H9 (cell line): ENCODE results near the gene TMEM107. TPM values are rescaled to one million over a fixed set of nuclear protein-coding genes. Genes with fewer than 3 reads are reported as not detected.

ENCODE experiments used
- DNase-seq: peaks from one replicate; pipeline ENCODE4 v3.0.0-alpha.2; 2017
- H2AFZ ChIP-seq: one replicate; pipeline ENCODE4 v1.6.1; 2013; ENCODE audit warnings: mild to moderate bottlenecking, low read length, control low read depth, moderate library complexity
- H2AK5ac ChIP-seq: 2 replicates; pipeline ENCODE4 v1.6.1; 2013; ENCODE audit warnings: low read length, control low read depth, mixed read lengths; ENCODE audit not compliant: insufficient read length
- H2BK120ac ChIP-seq: one replicate; pipeline ENCODE4 v1.6.1; 2013; ENCODE audit warnings: low read depth, mild to moderate bottlenecking, low read length, control low read depth, inconsistent platforms; ENCODE audit not compliant: poor library complexity, severe bottlenecking
- H2BK12ac ChIP-seq: 2 replicates; pipeline ENCODE4 v1.6.1; 2013; ENCODE audit warnings: low read length, control low read depth, mixed read lengths, low read depth; ENCODE audit not compliant: insufficient read length
- H2BK15ac ChIP-seq: 2 replicates; pipeline ENCODE4 v1.6.1; 2013; ENCODE audit warnings: low read depth, low read length, control low read depth
- H2BK20ac ChIP-seq: one replicate; pipeline ENCODE4 v1.6.1; 2013; ENCODE audit warnings: low read depth, mild to moderate bottlenecking, low read length, control low read depth, inconsistent platforms; ENCODE audit not compliant: poor library complexity, severe bottlenecking
- H2BK5ac ChIP-seq: 2 replicates; pipeline ENCODE4 v1.6.1; 2013; ENCODE audit warnings: low read length, control low read depth, mixed read lengths; ENCODE audit not compliant: insufficient read length
- H3K14ac ChIP-seq: 2 replicates; pipeline ENCODE4 v1.6.1; 2013; ENCODE audit warnings: low read length, control low read depth; ENCODE audit not compliant: insufficient read depth
- H3K18ac ChIP-seq: 2 replicates; pipeline ENCODE4 v1.6.1; 2013; ENCODE audit warnings: low read depth, mild to moderate bottlenecking, mixed read lengths, low read length, control low read depth; ENCODE audit not compliant: insufficient read length
- H3K23ac ChIP-seq: 2 replicates; pipeline ENCODE4 v1.6.1; 2013; ENCODE audit warnings: low read length, control low read depth, mixed read lengths, low read depth; ENCODE audit not compliant: insufficient read length
- H3K23me2 ChIP-seq: 2 replicates; pipeline ENCODE4 v1.6.1; 2013; ENCODE audit warnings: low read depth, mild to moderate bottlenecking, mixed read lengths, low read length, control low read depth; ENCODE audit not compliant: insufficient read length, poor library complexity, severe bottlenecking
- H3K27ac ChIP-seq: 2 replicates; pipeline ENCODE4 v1.5.1; 2013; ENCODE audit warnings: low read length, control low read depth, mixed read lengths, low read depth; ENCODE audit not compliant: insufficient read length
- H3K27me3 ChIP-seq: 2 replicates; pipeline ENCODE4 v1.6.1; 2013; ENCODE audit warnings: low read length, control low read depth, inconsistent platforms; ENCODE audit not compliant: insufficient read depth
- H3K4ac ChIP-seq: 2 replicates; pipeline ENCODE4 v1.6.1; 2013; ENCODE audit warnings: low read depth, mild to moderate bottlenecking, control low read depth, inconsistent platforms, low read length, moderate library complexity
- H3K4me1 ChIP-seq: 2 replicates; pipeline ENCODE4 v1.6.1; 2013; ENCODE audit warnings: low read length, control low read depth, inconsistent platforms; ENCODE audit not compliant: insufficient read depth
- H3K4me2 ChIP-seq: 2 replicates; pipeline ENCODE4 v1.6.1; 2013; ENCODE audit warnings: low read length, control low read depth, mixed read lengths; ENCODE audit not compliant: insufficient read length, insufficient read depth
- H3K56ac ChIP-seq: 2 replicates; pipeline ENCODE4 v1.6.1; 2013; ENCODE audit warnings: low read depth, mild to moderate bottlenecking, mixed read lengths, low read length, control low read depth; ENCODE audit not compliant: insufficient read length
- H3K79me1 ChIP-seq: 2 replicates; pipeline ENCODE4 v1.6.1; 2013; ENCODE audit warnings: low read depth, mild to moderate bottlenecking, moderate library complexity, low read length, control low read depth, inconsistent platforms; ENCODE audit not compliant: insufficient read depth, poor library complexity, severe bottlenecking
- H3K79me2 ChIP-seq: 2 replicates; pipeline ENCODE4 v1.6.1; 2013; ENCODE audit warnings: low read length, control low read depth, inconsistent platforms; ENCODE audit not compliant: insufficient read depth
- H3K9ac ChIP-seq: 2 replicates; pipeline ENCODE4 v1.6.1; 2013; ENCODE audit warnings: low read length, control low read depth, mixed read lengths; ENCODE audit not compliant: insufficient read length; ENCODE audit errors: extremely low read depth
- H3K9me3 ChIP-seq: one replicate; pipeline ENCODE4 v1.6.1; 2013; ENCODE audit warnings: low read depth, low read length, inconsistent platforms; ENCODE audit not compliant: control insufficient read depth
- H3T11ph ChIP-seq: one replicate; pipeline ENCODE4 v1.6.1; 2013; ENCODE audit warnings: mild to moderate bottlenecking, low read length, control low read depth, inconsistent platforms
- H4K20me1 ChIP-seq: one replicate; pipeline ENCODE4 v1.6.1; 2013; ENCODE audit not compliant: control insufficient read depth, insufficient read length, insufficient read depth
- H4K5ac ChIP-seq: 2 replicates; pipeline ENCODE4 v1.6.1; 2013; ENCODE audit warnings: low read depth, mild to moderate bottlenecking, mixed read lengths, low read length, control low read depth; ENCODE audit not compliant: insufficient read length
- H4K8ac ChIP-seq: replicated peaks from 2 replicates; pipeline ENCODE4 v1.6.1; 2013; ENCODE audit warnings: low read length, control low read depth, mixed read lengths, low read depth; ENCODE audit not compliant: insufficient read length
- H4K91ac ChIP-seq: 2 replicates; pipeline ENCODE4 v1.6.1; 2013; ENCODE audit warnings: low read depth, mild to moderate bottlenecking, moderate library complexity, mixed read lengths, low read length, control low read depth; ENCODE audit not compliant: insufficient read length
- H3K27ac Mint-ChIP-seq, 3 experiments: 2 replicates in 2 of 3; 3 replicates in 1 of 3; pipeline ENCODE4 v1.8.0; 2020 to 2021; ENCODE audit warnings: mixed read lengths in 3 of 3, mild to moderate bottlenecking in 1 of 3, moderate library complexity in 1 of 3
- H3K27me3 Mint-ChIP-seq: 2 replicates; pipeline ENCODE4 v1.8.0; 2021; ENCODE audit warnings: low read depth, mild to moderate bottlenecking, moderate library complexity, mixed read lengths
- H3K36me3 Mint-ChIP-seq, 3 experiments: 2 replicates in 2 of 3; 3 replicates in 1 of 3; pipeline ENCODE4 v1.8.0; 2020 to 2021; ENCODE audit warnings: low read depth in 3 of 3, mixed read lengths in 3 of 3; ENCODE audit not compliant: insufficient read depth in 1 of 3
- H3K4me1 Mint-ChIP-seq, 2 experiments: 2 replicates each; pipeline ENCODE4 v1.8.0; 2020; ENCODE audit warnings: mixed read lengths in 2 of 2
- H3K4me3 Mint-ChIP-seq, 2 experiments: 2 replicates in 1 of 2; 3 replicates in 1 of 2; pipeline ENCODE4 v1.8.0; 2020 to 2021; ENCODE audit warnings: mild to moderate bottlenecking in 2 of 2, mixed read lengths in 2 of 2, moderate library complexity in 1 of 2
- H3K9me3 Mint-ChIP-seq, 2 experiments: 2 replicates in 1 of 2; 3 replicates in 1 of 2; pipeline ENCODE4 v1.8.0; 2020; ENCODE audit warnings: mild to moderate bottlenecking in 2 of 2, mixed read lengths in 2 of 2, moderate library complexity in 1 of 2
- WGBS: extraction: QIAGEN DNeasy Blood & Tissue Kit; methylation state at CpG from one replicate; pipeline ENCODE4 v1.1.7; 2013; ENCODE audit warnings: missing lambda C conversion rate, low lambda C conversion rate, mixed read lengths; ENCODE audit not compliant: insufficient read length; ENCODE audit errors: extremely low coverage; 5-methylcytosine and 5-hydroxymethylcytosine counted together
- total RNA-seq: library from RNA; stranded (reverse); gene quantifications from 2 replicates; pipeline ENCODE4 v1.2.1, GENCODE V29; 2021
- TF ChIP-seq, protein P1 (sequence below): fragments of 200-600 bp; sonication (generic); conservative IDR thresholded peaks from 3 replicates; pipeline ENCODE4 v1.8.0; 2021; ENCODE audit warnings: antibody characterized with exemption, mild to moderate bottlenecking

The TMEM107 gene
- total RNA-seq, 1 experiment from 2014 or later: 12.7 TPM

GRCh38 chr17:8159032-8159400 lies 17.2 kb downstream of the TMEM107 start:
- Histone ChIP-seq H4K5ac (no peak overlapping the region), H3K23me2 (peaks cover 19% of the 10 kb centered on the region), H3K4me2 (no peak overlapping the region)

More at GRCh38 chr17:8159032-8159400, 17.2 kb downstream of the TMEM107 start:
- no peak overlapping the region for H4K8ac ChIP-seq
- Mint-ChIP-seq H3K4me3 (peak overlapping the region in 1 of 2 experiments; percentile 50; a peak in 1 of 5 replicates), H3K9me3 (no peaks in the 10 kb centered on the region), H3K27me3 (peaks cover 2% of the 10 kb centered on the region), H3K36me3 (peaks cover 10 to 26% (median 22%) of the 10 kb centered on the region in 3 experiments), H3K4me1 (peaks cover 25 to 31% of the 10 kb centered on the region in 2 experiments), H3K27ac (no peak overlapping the region)
- H2BK12ac ChIP-seq: no peak overlapping the region
- H3K9ac ChIP-seq: no peak overlapping the region
- H3K14ac ChIP-seq: no peak overlapping the region
- no peak for DNase-seq
- no peak overlapping the region for H2AFZ ChIP-seq
- no peak overlapping the region for H3T11ph ChIP-seq
- no peak overlapping the region for H2BK15ac ChIP-seq
- no peak overlapping the region for H2AK5ac ChIP-seq
- no peaks in the 10 kb centered on the region for H4K20me1 ChIP-seq
- H3K18ac ChIP-seq: no peak overlapping the region
- peaks cover 3% of the 10 kb centered on the region; the same call in 1 of the 2 replicates for H3K4me1 ChIP-seq
- no peak overlapping the region for H3K4ac ChIP-seq
- H4K91ac ChIP-seq: no peak overlapping the region
- no peak overlapping the region for H3K23ac ChIP-seq
- H3K27me3 ChIP-seq: no peaks in the 10 kb centered on the region
- no peak overlapping the region for H2BK5ac ChIP-seq
- no peak overlapping the region for H3K56ac ChIP-seq
- no peak overlapping the region for H2BK20ac ChIP-seq
- no peaks in the 10 kb centered on the region for H3K79me2 ChIP-seq
- H3K9me3 ChIP-seq: no peaks in the 10 kb centered on the region
- H3K79me1 ChIP-seq: no peaks in the 10 kb centered on the region
- H2BK120ac ChIP-seq: no peak overlapping the region
- WGBS: no CpG with 5 or more reads among the region's 3 CpGs
- TF ChIP-seq, protein P1, sequence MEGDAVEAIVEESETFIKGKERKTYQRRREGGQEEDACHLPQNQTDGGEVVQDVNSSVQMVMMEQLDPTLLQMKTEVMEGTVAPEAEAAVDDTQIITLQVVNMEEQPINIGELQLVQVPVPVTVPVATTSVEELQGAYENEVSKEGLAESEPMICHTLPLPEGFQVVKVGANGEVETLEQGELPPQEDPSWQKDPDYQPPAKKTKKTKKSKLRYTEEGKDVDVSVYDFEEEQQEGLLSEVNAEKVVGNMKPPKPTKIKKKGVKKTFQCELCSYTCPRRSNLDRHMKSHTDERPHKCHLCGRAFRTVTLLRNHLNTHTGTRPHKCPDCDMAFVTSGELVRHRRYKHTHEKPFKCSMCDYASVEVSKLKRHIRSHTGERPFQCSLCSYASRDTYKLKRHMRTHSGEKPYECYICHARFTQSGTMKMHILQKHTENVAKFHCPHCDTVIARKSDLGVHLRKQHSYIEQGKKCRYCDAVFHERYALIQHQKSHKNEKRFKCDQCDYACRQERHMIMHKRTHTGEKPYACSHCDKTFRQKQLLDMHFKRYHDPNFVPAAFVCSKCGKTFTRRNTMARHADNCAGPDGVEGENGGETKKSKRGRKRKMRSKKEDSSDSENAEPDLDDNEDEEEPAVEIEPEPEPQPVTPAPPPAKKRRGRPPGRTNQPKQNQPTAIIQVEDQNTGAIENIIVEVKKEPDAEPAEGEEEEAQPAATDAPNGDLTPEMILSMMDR: no peak; the same call in 2 of the 3 replicates
- no peak overlapping the region for H3K27ac ChIP-seq
